Liver (tissue), 9 donors: ENCODE measurements around the gene CDC42BPA. TPM values are rescaled to one million over a fixed set of nuclear protein-coding genes. Genes with fewer than 3 reads are reported as not detected.
A peak's percentile ranks its signal among the peaks of the same experiment; 100 is the strongest.

Source experiments
- DNase-seq: peaks from one replicate; pipeline ENCODE4 v3.0.0-alpha.2; 2017; ENCODE audit warnings: low spot score
- H3K27ac ChIP-seq, 2 donors: one replicate each; pipeline ENCODE4 v1.7.0; 2013; ENCODE audit warnings: inconsistent platforms in 2 of 2, low read length in 2 of 2, control low read depth in 1 of 2, low read depth in 1 of 2, mild to moderate bottlenecking in 1 of 2
- H3K27me3 ChIP-seq, 4 donors: one replicate each; pipeline versions ENCODE4 v1.6.1 to v1.7.0; 2013; ENCODE audit warnings: low read length in 3 of 4, inconsistent platforms in 1 of 4, mild to moderate bottlenecking in 1 of 4, moderate library complexity in 1 of 4; ENCODE audit not compliant: control insufficient read depth in 4 of 4, insufficient read depth in 4 of 4
- H3K36me3 ChIP-seq, 4 donors: one replicate each; pipeline versions ENCODE4 v1.6.1 to v1.7.0; 2013; ENCODE audit warnings: low read length in 3 of 4, mild to moderate bottlenecking in 3 of 4, low read depth in 1 of 4, moderate library complexity in 1 of 4; ENCODE audit not compliant: control insufficient read depth in 4 of 4, insufficient read depth in 3 of 4
- H3K4me1 ChIP-seq, 4 donors: one replicate each; pipeline versions ENCODE4 v1.6.1 to v1.7.0; 2013; ENCODE audit warnings: low read length in 3 of 4, mild to moderate bottlenecking in 3 of 4, moderate library complexity in 1 of 4; ENCODE audit not compliant: control insufficient read depth in 4 of 4, insufficient read depth in 4 of 4
- H3K4me3 ChIP-seq, 3 donors: one replicate each; pipeline versions ENCODE4 v1.6.1 to v1.7.0; 2013; ENCODE audit warnings: low read length in 3 of 3, control low read depth in 1 of 3, low read depth in 1 of 3, mild to moderate bottlenecking in 1 of 3
- H3K9ac ChIP-seq, 2 donors: one replicate each; pipeline ENCODE4 v1.7.0; 2013; ENCODE audit warnings: low read length in 2 of 2, mild to moderate bottlenecking in 2 of 2, moderate library complexity in 2 of 2, control low read depth in 1 of 2, low read depth in 1 of 2
- H3K9me3 ChIP-seq, 4 donors: one replicate each; pipeline versions ENCODE4 v1.6.1 to v1.7.0; 2013; ENCODE audit warnings: low read length in 3 of 4; ENCODE audit not compliant: control insufficient read depth in 4 of 4
- EGR1 ChIP-seq, 2 donors: IDR thresholded peaks; 2 replicates each; pipeline ENCODE4 v1.6.1; 2016 to 2018; ENCODE audit warnings: antibody characterized with exemption in 2 of 2, low read depth in 2 of 2
- FOXA1 ChIP-seq: IDR thresholded peaks from 2 replicates; pipeline ENCODE4 v1.6.1; 2016; ENCODE audit warnings: antibody characterized with exemption
- HNF4A ChIP-seq, 2 donors: conservative IDR thresholded peaks; 2 replicates each; pipeline ENCODE4 v1.6.1; 2016; ENCODE audit warnings: antibody characterized with exemption in 2 of 2, mild to moderate bottlenecking in 2 of 2
- HNF4G ChIP-seq: IDR thresholded peaks from 2 replicates; pipeline ENCODE4 v1.6.1; 2016; ENCODE audit warnings: antibody characterized with exemption
- MAX ChIP-seq: IDR thresholded peaks from 2 replicates; pipeline ENCODE4 v1.6.1; 2016; ENCODE audit warnings: antibody characterized with exemption
- REST ChIP-seq: IDR thresholded peaks from 2 replicates; pipeline ENCODE4 v1.6.1; 2016; ENCODE audit warnings: antibody characterized with exemption, mild to moderate bottlenecking
- ZBTB33 ChIP-seq: IDR thresholded peaks from 2 replicates; pipeline ENCODE4 v1.6.1; 2016; ENCODE audit warnings: antibody characterized with exemption
- WGBS: extraction: QIAGEN DNeasy Blood & Tissue Kit; methylation state at CpG from one replicate; pipeline ENCODE4 v1.1.7; 2013; 5-methylcytosine and 5-hydroxymethylcytosine counted together
- polyA plus RNA-seq, 2 donors: library from polyadenylated mRNA; stranded (reverse) in 1 of 2; unstranded in 1 of 2; fragments of 200-250 nt in 1 of 2; fragments of >200 nt in 1 of 2; fragmentation: Nextera tagmentation in 1 of 2; extraction: Ambion mirVana in 1 of 2; gene quantifications; one replicate each; pipeline versions ENCODE4 v1.2.1 to v1.2.3, GENCODE V29; 2013 to 2015
- total RNA-seq, 2 donors: library from RNA; depleted of rRNA; stranded (reverse); fragments of >200 nt; gene quantifications; one replicate each; pipeline ENCODE4 v1.2.3, GENCODE V29; 2014
- donor health status: healthy.
- donor health status: healthy.
- donor health status: healthy.
- donor health status: healthy.
- donor health status: healthy.

The CDC42BPA gene
- total and polyA plus RNA-seq, 4 donors = 5.8 to 39.9 (median 24.3) TPM

GRCh38 chr1:226967665-226968064, 350.6 kb downstream of the CDC42BPA start (continued):
- TF ChIP-seq ZBTB33 = no peak

GRCh38 chr1:226966683-226967082, 351.6 kb downstream of the CDC42BPA start:
- no peak for TF ChIP-seq MAX
- Histone ChIP-seq H3K4me3 (no peak overlapping the region), H3K4me1 (peaks cover 5 to 31% (median 21%) of the 10 kb centered on the region in 4 donors), H3K9ac (no peak overlapping the region), H3K27ac (no peak overlapping the region), H3K9me3 (no peaks in the 10 kb centered on the region), H3K36me3 (peaks cover 2 to 21% (median 10%) of the 10 kb centered on the region in 4 donors), H3K27me3 (no peaks in the 10 kb centered on the region)
- DNase-seq = no peak
- 98% methylated on average over 4 of the region's 4 CpGs for WGBS

- Histone ChIP-seq H3K4me3 (no peak overlapping the region), H3K4me1 (peaks cover 5 to 31% (median 21%) of the 10 kb centered on the region in 4 donors), H3K27ac (peak overlapping the region in 1 of 2 donors; percentile 25), H3K36me3 (peaks cover 2 to 21% (median 10%) of the 10 kb centered on the region in 4 donors), H3K9ac (no peak overlapping the region), H3K27me3 (no peaks in the 10 kb centered on the region), H3K9me3 (no peaks in the 10 kb centered on the region)
- TF ChIP-seq REST (no peak), FOXA1 (no peak), EGR1 (IDR thresholded peaks at IDR 0.05; ENCODE audit: low read depth in 2 of 2) (no peak), HNF4A (conservative IDR thresholded peaks at IDR 0.05) (no peak), HNF4G (no peak)
- DNase-seq = no peak
- 94% methylated on average over 23 of the region's 23 CpGs for WGBS
Measured at GRCh38 chr1:226965581-226966440, 352.5 kb downstream of the CDC42BPA start.
